Tibial artery (tissue), 4 donors: ENCODE measurements around the gene MB.

Experiments
- DNase-seq, 2 donors: peaks; one replicate each; pipeline ENCODE4 v3.0.0-alpha.2; 2019
- H3K27ac ChIP-seq, 2 donors: fragments of 200-600 bp; sonication (generic) in 1 of 2; 1 replicate in 1 of 2; 2 replicates in 1 of 2; pipeline ENCODE4 v1.5.1; 2018 to 2019; ENCODE audit warnings: mild to moderate bottlenecking in 1 of 2
- H3K27me3 ChIP-seq, 2 donors: fragments of 200-600 bp; sonication (generic) in 1 of 2; one replicate each; pipeline versions ENCODE4 v1.5.1 to v1.6.0; 2016 to 2019
- H3K36me3 ChIP-seq, 3 donors: fragments of 200-600 bp; sonication (generic) in 2 of 3; one replicate each; pipeline ENCODE4 v1.5.1; 2016 to 2019; ENCODE audit warnings: mild to moderate bottlenecking in 2 of 3
- H3K4me1 ChIP-seq, 4 donors: fragments of 200-600 bp; sonication (generic) in 2 of 4; 1 replicate in 3 of 4; 2 replicates in 1 of 4; pipeline ENCODE4 v1.5.1; 2016 to 2019
- H3K4me3 ChIP-seq, 2 donors: fragments of 200-600 bp; sonication (generic) in 1 of 2; 1 replicate in 1 of 2; 2 replicates in 1 of 2; pipeline ENCODE4 v1.5.1; 2018 to 2019; ENCODE audit warnings: mild to moderate bottlenecking in 2 of 2
- H3K9me3 ChIP-seq, 3 donors: fragments of 200-600 bp; sonication (generic) in 1 of 3; one replicate each; pipeline ENCODE4 v1.5.1; 2016 to 2019
- intact Hi-C: fragments of 100-400 bp; cut with DNase I; formaldehyde crosslinking; loops from one replicate; pipeline ENCODE4 v1.15.0; 2023; ENCODE audit warnings: low total_unique reads
- TF ChIP-seq, protein P1 (sequence below), 2 experiments: fragments of 200-600 bp in 1 of 2; fragments of 450-650 bp in 1 of 2; IDR thresholded peaks; one replicate each; pipeline ENCODE4 v1.5.1; 2017 to 2019; ENCODE audit warnings: antibody characterized with exemption in 2 of 2, mild to moderate bottlenecking in 1 of 2, moderate library complexity in 1 of 2

The MB gene

DNA sequence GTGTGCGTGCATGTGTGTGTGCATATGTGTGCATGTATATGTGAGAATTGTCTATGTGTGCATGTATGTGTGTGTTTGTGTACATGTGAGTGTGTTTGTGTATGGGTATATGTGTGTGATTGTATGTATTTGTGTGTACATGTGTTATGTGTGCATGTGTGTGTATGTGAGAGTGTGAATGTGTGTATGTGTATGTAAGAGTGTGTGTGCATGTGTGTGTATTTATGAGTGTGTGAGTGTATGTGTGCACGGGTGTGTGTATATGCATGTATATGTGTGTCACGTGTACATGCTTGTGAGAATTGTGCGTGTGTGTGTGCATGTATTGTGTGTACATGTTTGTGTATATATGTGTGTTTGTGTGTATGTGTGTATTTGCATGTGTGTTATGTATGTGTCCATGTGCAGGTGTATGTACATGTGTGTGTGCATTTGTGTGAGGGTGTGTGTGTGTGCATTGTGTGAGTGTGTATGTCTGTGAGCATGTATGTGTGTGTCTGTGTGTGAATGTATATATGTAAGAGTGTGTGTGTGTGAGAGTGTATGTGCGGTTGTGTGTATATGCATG lies 16.0 kb downstream of the MB start:
- no peak for DNase-seq
- H3K4me3 ChIP-seq: no peak overlapping the region
- H3K9me3 ChIP-seq: no peaks in the 10 kb centered on the region
- peaks cover 0 to 6% (median 5%) of the 10 kb centered on the region in 4 donors for H3K4me1 ChIP-seq
- H3K27me3 ChIP-seq: no peaks in the 10 kb centered on the region
- intact Hi-C loops: loop anchor here (10.0 kb wide), 1 partner anchor 514 kb away; no protein-coding TSS in a partner anchor
- TF ChIP-seq, protein P1, sequence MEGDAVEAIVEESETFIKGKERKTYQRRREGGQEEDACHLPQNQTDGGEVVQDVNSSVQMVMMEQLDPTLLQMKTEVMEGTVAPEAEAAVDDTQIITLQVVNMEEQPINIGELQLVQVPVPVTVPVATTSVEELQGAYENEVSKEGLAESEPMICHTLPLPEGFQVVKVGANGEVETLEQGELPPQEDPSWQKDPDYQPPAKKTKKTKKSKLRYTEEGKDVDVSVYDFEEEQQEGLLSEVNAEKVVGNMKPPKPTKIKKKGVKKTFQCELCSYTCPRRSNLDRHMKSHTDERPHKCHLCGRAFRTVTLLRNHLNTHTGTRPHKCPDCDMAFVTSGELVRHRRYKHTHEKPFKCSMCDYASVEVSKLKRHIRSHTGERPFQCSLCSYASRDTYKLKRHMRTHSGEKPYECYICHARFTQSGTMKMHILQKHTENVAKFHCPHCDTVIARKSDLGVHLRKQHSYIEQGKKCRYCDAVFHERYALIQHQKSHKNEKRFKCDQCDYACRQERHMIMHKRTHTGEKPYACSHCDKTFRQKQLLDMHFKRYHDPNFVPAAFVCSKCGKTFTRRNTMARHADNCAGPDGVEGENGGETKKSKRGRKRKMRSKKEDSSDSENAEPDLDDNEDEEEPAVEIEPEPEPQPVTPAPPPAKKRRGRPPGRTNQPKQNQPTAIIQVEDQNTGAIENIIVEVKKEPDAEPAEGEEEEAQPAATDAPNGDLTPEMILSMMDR (IDR thresholded peaks at IDR 0.05): no peak
- H3K36me3 ChIP-seq: no peaks in the 10 kb centered on the region
- H3K27ac ChIP-seq: no peak overlapping the region

DNA sequence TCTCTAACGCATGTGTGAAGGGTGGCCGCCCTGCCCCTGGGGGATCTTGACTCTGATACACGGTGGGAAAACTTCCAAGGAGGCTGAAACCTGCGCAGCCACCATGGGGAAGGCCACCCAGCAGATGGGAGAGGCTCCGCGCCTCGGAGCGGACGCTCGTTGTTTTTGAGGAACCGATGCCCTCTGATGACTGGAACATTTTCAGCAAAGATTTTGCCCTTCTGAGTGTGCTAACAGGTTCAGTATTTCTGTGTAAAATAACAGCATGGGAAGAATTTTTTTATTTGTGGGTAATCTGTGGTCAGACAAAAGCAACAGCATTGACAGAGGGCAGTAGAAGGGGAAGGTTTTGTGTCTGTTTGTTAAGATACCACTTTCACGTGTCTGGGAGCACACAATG lies 16.7 kb downstream of the MB start:
- no peaks in the 10 kb centered on the region for H3K9me3 ChIP-seq
- TF ChIP-seq, protein P1 (IDR thresholded peaks at IDR 0.05): no peak
- no peak overlapping the region for H3K4me3 ChIP-seq
- no peak for DNase-seq
- no peak overlapping the region for H3K27ac ChIP-seq
- no peaks in the 10 kb centered on the region for H3K27me3 ChIP-seq
- intact Hi-C loops: loop anchor here (10.0 kb wide), 1 partner anchor 514 kb away; no protein-coding TSS in a partner anchor
- no peaks in the 10 kb centered on the region for H3K4me1 ChIP-seq
- no peaks in the 10 kb centered on the region for H3K36me3 ChIP-seq

DNA sequence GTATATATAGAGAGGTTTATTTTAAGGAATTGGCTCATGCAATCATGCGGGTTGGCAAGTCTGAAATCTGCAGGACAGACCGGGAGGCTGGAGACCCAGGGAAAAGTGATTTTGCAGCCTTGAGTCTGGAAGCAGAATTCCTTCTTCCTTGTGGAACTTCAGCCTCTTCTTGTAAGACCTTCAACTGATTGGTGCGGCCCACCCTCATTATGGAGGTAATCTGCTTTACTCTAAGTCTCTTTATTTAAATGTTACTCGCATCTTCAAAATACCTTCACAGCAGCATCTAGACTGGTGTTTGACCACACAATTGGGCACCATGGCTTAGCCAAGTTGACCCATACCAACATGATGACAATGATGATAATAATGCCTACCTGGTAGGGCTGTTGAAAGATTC lies 17.8 kb downstream of the MB start:
- intact Hi-C loops: no loop called here
- no peak for DNase-seq
- H3K9me3 ChIP-seq: no peaks in the 10 kb centered on the region
- H3K4me1 ChIP-seq: no peaks in the 10 kb centered on the region
- no peaks in the 10 kb centered on the region for H3K36me3 ChIP-seq
- no peak overlapping the region for H3K27ac ChIP-seq
- TF ChIP-seq, protein P1 (IDR thresholded peaks at IDR 0.05): no peak
- no peak overlapping the region for H3K4me3 ChIP-seq
- no peaks in the 10 kb centered on the region for H3K27me3 ChIP-seq

DNA sequence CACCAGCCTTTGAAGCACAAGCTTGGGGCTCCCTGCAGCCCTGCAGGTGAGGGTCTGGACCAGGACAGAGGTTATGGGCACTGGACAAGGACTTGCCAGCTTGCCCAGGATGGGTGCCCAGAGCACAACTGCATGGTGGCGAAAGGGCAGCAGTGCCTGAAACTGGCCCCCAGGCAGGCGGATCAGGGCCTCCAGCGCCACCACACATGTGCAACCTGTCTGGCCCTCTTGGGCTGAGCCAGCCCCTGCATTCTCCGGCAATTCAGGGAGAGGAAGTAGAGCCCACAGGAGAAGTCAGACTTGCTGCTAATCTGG lies 18.8 kb downstream of the MB start:
- TF ChIP-seq, protein P1 (IDR thresholded peaks at IDR 0.05): no peak
- H3K9me3 ChIP-seq: no peaks in the 10 kb centered on the region
- no peak overlapping the region for H3K27ac ChIP-seq
- H3K36me3 ChIP-seq: no peaks in the 10 kb centered on the region
- intact Hi-C loops: no loop called here
- peaks cover 0 to 2% (median 0%) of the 10 kb centered on the region in 4 donors for H3K4me1 ChIP-seq
- no peaks in the 10 kb centered on the region for H3K27me3 ChIP-seq
- no peak for DNase-seq
- no peak overlapping the region for H3K4me3 ChIP-seq

DNA sequence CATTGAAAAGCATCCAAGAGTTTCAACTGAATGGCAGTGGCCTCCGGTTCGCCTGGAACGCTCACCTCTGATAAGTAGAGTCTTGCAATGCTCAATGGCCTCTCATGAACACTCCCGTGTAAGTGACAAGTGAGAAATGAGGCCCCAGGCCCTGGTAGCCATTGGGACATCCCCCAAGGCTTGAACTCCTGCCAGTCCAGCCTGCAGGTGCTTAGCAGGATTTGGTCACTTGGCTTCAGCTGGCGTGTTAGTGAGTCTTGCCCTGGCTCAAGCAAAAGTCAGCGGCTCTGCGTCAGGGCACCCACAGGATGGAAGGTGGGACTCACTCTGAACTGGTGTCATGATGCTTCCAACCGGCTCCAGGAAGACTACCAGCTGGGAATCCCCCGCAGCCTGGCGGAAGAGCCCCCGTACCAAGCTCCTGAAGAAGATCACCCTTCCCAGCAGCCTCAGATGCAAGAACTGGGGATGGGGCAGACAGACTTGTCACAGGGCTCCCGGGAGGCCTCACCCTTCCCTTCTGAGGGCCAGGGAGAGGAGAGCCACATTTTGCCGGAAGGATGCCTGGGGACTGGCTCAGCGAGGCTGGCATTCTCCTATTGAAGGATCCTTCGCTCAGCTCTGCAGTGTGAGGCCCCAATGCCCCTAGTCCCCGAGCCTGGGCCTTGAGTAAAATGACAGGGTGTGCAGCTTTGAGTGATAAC lies 19.3 kb downstream of the MB start:
- Histone ChIP-seq H3K27ac (no peak overlapping the region), H3K9me3 (no peaks in the 10 kb centered on the region), H3K4me1 (peaks cover 0 to 4% (median 0%) of the 10 kb centered on the region in 4 donors), H3K4me3 (no peak overlapping the region), H3K27me3 (no peaks in the 10 kb centered on the region), H3K36me3 (no peaks in the 10 kb centered on the region)
- TF ChIP-seq, protein P1 (IDR thresholded peaks at IDR 0.05): no peak
- intact Hi-C loops: no loop called here
- DNase-seq: no peak
